NOMO-1 (cell line): Measurements from ENCODE around the gene FAM219A.
"Not testable (repeated sequence)": the region's sequence is repeated elsewhere in the genome, so short reads cannot be mapped to it uniquely, and the experiment has no call there.

ENCODE experiments used
- DNase-seq, 2 experiments: peaks; one replicate each; lab custom pipeline; 2025; ENCODE audit not compliant: unreplicated experiment in 2 of 2; lab: John Stamatoyannopoulos, UW

Gene FAM219A

GRCh38 chr9:34485822-34486221, 27.5 kb upstream of the FAM219A start:
- DNase-seq = no peak

DNA sequence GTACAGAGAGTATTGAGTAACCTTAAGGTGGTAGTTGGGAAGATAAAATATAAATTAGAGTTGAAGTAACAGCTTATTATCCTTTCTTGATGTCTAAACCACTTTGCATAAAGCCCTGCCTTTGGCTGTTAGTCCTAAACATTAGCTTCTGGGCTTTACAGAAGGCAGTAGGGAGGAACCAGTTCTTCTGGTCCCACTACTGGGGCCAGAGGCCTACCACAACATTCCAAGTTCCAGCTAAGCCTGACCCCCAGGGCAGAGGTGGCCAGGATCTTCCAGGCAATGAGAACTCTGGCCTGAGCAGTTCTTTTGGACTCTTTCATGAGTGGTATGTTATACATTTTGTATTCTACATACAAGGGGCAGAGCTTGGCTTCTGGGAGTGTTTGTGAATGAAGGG, 26.3 kb upstream of the FAM219A start:
- DNase-seq = no peak

DNA sequence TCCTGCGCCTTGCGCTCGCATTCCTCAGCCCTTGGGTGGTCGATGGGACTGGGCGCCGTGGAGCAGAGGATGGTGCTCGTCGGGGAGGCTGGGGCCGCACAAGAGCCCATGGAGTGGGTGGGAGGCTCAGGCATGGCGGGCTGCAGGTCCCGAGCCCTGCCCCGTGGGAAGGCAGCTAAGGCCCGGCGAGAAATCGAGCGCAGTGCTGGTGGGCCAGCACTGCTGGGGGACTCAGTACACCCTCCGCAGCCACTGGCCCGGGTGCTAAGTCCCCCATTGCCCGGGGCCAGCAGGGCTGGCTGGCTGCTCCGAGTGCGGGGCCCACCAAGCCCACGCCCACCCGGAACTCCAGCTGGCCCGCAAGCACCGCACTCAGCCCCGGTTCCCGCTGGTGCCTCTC, 24.4 kb upstream of the FAM219A start:
- DNase-seq = not testable (repeated sequence)

- DNase-seq = not testable (repeated sequence)
These were observed 23.2 kb upstream of the FAM219A start for GRCh38 chr9:34481620-34482019.

- no peak for DNase-seq
These were observed 21.1 kb upstream of the FAM219A start for GRCh38 chr9:34479431-34479866.

DNA sequence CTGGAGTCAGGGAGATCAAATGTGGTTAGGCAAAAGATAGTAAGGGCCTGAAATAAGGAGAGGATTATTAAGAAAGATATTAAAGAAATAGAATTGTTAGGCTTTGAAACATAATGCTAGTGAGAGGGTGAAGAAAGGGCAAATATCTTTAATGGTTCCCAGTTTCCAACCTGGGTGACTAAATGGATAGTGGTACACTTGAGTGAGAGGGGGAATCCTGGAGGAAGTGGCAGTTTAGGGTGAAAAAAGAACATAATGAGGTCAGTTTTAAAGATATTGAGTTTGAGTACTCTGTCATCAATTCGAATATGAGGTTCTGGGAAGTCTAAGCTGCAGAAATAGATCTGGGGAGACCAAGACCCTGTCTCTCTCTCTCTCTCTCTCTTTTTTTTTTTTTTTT, 19.2 kb upstream of the FAM219A start:
- no peak for DNase-seq

GRCh38 chr9:34475097-34475496, 16.7 kb upstream of the FAM219A start:
- DNase-seq = no peak

DNA sequence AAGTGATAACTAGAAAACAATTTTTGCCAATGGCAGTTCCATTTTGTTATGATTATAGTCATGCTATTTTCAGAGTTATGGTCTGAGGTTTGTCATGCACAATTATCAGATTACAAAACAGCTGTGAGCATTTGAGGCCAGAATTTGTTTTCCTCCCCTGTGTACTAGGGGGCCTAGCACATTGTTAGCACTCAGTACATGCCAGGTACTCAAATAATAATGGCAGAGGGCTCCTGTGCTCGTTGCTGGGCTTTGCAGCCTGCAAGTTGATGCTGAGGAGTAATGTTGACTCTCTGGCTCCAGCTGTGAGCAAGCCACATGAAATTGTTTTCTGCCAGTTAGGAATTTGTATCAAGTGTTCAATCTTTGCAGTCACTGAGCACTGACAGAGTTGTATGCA, 7.1 kb upstream of the FAM219A start:
- no peak for DNase-seq

DNA sequence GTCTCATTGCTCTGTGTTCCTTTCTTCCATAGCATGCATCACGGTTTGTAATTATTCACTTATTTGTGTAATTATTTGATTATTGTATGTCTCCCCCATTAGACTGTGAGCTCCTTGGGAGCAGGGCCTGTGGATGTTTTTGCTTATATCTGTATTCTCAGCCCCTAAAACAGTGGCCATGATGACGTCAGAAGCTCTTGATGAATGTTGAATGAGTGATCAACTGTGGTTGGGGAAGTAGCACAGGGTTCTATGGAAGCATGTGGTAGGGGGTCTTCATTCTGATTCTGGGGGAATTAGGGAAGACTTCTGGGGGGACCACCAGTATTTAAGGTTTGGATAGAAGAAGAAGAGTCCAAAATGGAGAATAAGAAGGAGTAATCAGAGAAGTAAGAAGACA, 6.2 kb upstream of the FAM219A start:
- DNase-seq = no peak

- DNase-seq = no peak
These were observed 5.5 kb upstream of the FAM219A start for GRCh38 chr9:34463901-34464232.

DNA sequence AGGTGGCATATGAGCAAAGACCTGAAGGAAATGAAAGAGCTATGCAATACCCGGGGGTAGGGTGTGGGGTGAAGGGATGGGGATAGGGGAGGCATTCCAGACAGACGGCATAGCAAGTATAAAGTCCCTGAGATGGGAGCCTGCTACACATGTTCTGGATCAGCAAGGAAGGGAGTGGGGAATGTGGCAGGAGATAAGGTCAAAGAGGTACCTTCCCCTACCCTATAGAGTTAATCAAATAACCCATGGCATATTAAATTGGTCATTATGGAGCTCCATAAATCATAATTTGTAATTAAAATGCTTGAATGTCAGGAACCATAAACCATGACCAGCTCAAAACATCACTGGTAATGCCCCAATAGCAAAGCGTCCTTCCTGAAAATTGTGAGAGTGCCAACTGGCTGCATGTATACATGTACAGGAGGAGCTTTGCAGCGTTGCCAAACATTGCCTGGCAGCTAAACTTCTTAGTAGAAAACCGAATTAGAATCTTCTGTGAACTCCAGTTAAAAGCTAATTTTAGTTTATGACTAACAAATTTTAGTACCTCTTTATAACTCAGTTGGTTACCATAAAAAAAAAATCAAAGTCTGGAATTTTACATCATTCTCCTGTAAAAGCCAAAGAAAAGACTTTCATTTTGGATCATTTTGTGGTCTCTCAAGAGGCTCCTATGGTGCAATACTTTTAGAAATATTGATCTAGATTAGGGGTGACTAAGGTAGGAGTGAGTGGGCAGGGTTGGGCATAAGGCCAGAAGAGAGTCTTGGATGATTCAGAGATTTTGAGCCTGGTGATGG, 4.9 kb upstream of the FAM219A start:
- peak; percentile 23 to 61 for DNase-seq

DNA sequence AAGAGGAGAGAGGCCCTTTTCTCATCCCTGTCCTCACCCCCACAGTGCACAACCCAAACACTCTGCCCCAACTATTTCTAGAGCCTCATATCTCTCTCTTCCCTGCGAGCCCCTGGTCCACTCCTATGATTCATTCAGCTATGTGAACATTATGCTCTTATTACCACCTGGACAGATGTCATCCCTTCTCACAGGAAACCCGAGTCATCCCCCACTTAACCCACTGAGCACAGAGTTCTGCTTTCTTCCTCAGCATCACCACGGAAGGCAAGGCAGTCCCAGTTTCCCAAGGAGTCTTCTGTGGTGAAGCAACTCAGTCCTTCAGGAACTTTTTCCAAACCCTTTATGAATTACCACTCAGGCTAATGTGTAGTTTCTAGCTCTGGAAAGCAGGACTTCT, 1.6 kb upstream of the FAM219A start:
- DNase-seq = no peak

DNA sequence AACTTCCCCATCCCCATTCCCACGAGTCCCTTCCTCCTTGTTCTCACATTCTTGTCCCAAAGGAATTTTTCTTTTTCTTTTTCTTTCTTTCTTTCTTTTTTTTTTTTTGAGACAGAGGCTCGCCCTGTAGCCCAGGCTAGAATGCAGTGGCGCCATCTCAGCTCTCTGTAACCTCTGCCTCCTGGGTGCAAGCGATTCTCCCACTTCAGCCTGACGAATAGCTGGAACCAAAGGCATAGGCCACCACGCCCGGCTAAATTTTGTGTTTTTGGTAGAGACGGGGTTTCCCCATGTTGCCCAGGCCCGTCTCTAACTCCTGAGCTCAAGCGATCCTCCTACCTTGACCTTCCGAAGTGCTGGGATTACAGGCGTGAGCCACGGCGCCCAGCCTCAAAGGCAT, 986 bp upstream of the FAM219A start:
- DNase-seq = no peak

- no peak for DNase-seq
These were observed 580 bp upstream of the FAM219A start for GRCh38 chr9:34458959-34459340.

DNA sequence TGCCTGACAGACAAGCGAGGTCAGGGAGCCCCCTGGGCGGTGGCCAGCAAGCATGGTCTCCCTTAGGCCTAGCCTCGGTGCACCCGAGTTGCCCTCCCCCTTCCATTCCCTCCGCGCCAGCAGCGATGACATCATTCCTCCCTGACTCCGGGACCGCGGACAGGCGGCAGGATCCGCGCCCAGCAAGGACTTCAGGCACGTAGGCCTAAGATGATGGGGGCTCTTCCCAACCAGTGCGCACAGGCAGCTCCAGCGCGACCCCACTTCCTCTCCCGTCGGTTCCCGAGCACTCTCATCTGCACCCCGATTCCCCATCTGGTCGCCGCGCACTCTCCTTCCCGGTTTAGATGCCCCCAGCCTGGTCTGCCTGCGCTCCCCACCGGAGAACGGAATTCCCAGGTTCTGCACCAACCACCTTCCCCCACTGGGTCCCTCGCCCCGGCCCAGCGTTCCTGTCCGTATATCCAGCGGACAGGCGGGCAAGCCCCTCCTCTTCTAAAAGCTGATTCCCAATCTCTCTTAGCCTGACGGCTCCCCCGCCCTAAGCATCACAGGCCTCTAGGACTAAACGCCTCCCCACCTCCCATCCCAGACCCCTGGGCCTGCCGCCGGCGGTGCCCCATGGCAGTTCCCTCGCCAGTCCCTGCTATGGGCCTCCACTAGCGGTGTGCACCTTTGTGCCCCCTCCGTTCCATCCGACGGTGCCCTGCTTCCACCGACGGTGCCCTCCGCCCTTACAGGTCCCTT, 931 bp downstream of the FAM219A start:
- no peak for DNase-seq

DNA sequence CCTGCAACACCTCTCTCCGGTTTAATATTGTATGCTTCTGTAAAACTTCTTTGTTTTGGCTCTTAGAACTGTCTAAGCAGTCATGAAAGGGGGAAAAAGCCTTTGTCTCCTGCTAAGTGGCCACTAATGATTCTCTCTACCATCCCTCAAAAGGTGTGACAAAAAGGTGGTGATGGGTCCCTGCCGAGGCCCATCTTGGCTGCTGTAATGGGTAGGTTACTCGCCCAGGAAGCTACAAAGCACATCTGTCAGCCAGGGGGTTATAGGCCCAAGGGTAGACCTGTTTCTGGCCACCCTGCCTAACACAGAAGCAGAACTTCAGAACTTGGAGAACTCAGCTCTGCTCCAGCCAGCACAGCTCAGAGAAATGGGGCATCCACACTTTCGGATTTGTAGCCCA, 1.6 kb downstream of the FAM219A start:
- no peak for DNase-seq

- DNase-seq = no peak
These were observed 2.2 kb downstream of the FAM219A start for GRCh38 chr9:34456151-34456550.

DNA sequence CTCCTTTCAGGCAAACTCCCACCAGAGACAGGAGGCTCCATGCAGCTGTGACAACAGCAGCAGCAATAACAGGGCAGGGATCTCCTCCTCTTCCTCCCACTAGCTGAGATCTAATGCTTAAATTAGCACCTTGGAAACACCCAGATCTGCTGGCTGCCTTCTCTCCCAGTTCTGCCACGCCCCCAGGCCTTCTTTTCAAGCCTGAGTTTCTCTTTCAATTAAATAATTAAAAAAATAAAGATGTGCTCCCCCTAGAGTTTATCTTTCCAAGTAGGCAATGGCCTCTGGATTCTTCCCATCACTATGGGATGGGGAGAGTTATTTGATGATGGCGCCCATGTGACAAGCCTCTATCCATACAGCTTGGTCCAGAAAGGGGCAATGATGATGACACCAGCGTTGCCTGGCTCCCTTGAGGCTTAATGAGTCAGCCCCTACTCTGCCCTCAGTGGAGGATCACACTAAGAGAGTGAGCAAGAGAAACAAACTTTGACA, 3.8 kb downstream of the FAM219A start:
- DNase-seq = no peak

DNA sequence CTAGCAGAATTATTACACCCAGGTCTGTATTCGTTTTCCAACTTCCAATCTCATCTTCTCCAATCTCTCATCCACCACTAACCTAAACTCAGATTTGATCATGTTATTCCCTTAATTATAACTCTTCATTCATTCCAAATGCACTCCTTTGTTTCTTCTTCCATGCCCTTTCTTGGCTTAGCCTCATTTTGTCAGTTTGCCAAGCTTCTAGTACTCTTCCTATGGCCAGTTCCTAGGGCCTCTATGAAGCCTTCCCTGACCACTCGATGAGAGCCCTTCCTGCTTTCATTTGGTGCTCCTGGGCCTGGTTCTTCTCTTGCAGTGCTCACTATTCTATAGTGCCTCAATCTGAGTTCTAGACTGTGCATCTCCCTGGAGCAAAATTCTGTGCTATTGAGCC, 5.8 kb downstream of the FAM219A start:
- DNase-seq = no peak

DNA sequence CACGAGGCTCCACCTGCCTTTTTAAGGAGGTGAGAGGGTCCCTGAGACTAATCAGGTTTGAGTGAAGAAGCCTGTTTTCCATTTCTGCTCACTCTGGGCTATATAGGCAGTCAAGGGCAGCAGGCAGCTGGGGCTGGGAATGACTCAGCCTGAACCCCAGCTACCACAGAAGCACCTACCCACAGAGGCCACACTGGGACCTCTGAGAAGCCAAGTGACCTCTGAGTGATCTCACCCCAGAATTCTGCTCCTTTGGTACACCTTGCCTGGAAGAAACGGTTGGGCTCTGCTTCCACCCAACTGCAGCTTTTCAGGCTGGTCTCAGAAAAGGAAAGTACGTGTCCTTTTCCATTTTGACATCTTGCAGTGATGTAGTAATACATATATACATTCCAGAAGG, 6.8 kb downstream of the FAM219A start:
- no peak for DNase-seq

- no peak for DNase-seq
These were observed 7.2 kb downstream of the FAM219A start for GRCh38 chr9:34451135-34451534.

- DNase-seq = no peak
These were observed 7.7 kb downstream of the FAM219A start for GRCh38 chr9:34450644-34451043.
